Keratinocyte (primary cell): ENCODE data around the gene CD4. TPM values are rescaled to one million over a fixed set of nuclear protein-coding genes. Genes with fewer than 3 reads are reported as not detected.

Source experiments
- DNase-seq: peaks from one replicate; pipeline ENCODE4 v3.0.0-alpha.2; 2011; ENCODE audit warnings: low read depth, missing footprints, low spot score
- FAIRE-seq: peaks from 2 replicates; lab custom pipeline; 2011; peaks lifted over from hg19 to GRCh38; lab: Jason Lieb, UNC
- H2AFZ ChIP-seq: 2 replicates; pipeline ENCODE4 v1.6.0; 2012; ENCODE audit warnings: low read length, control low read depth, inconsistent platforms; ENCODE audit not compliant: control insufficient read depth
- H3K27ac ChIP-seq: 2 replicates; pipeline ENCODE4 v1.5.1; 2011; ENCODE audit warnings: low read length; ENCODE audit not compliant: control insufficient read depth, insufficient read depth
- H3K27me3 ChIP-seq: 3 replicates; pipeline ENCODE4 v1.6.0; 2011; ENCODE audit warnings: low read length; ENCODE audit not compliant: control insufficient read depth, insufficient read depth; ENCODE audit errors: extremely low read depth
- H3K36me3 ChIP-seq, 2 experiments: 2 replicates in 1 of 2; 3 replicates in 1 of 2; pipeline ENCODE4 v1.5.1; 2011; ENCODE audit warnings: low read length in 2 of 2, mild to moderate bottlenecking in 1 of 2; ENCODE audit not compliant: control insufficient read depth in 2 of 2, insufficient read depth in 2 of 2; ENCODE audit errors: extremely low read depth in 1 of 2
- H3K4me1 ChIP-seq: 3 replicates; pipeline ENCODE4 v1.5.1; 2011; ENCODE audit warnings: low read length; ENCODE audit not compliant: control insufficient read depth, insufficient read depth; ENCODE audit errors: extremely low read depth
- H3K4me2 ChIP-seq: 3 replicates; pipeline ENCODE4 v1.6.0; 2011; ENCODE audit warnings: low read depth, low read length; ENCODE audit not compliant: control insufficient read depth, insufficient read depth; ENCODE audit errors: extremely low read depth
- H3K4me3 ChIP-seq, 3 experiments: fragments of 200-600 bp in 1 of 3; sonication (generic) in 1 of 3; 2 replicates in 2 of 3; 3 replicates in 1 of 3; pipeline ENCODE4 v1.5.1; 2011 to 2016; ENCODE audit warnings: low read length in 3 of 3, mild to moderate bottlenecking in 3 of 3, control low read depth in 2 of 3, inconsistent platforms in 1 of 3, low read depth in 1 of 3, mixed read lengths in 1 of 3, mixed run types in 1 of 3, moderate library complexity in 1 of 3; ENCODE audit not compliant: control insufficient read depth in 2 of 3, insufficient read depth in 2 of 3; ENCODE audit errors: extremely low read depth in 1 of 3
- H3K79me2 ChIP-seq: 2 replicates; pipeline ENCODE4 v1.6.0; 2012; ENCODE audit warnings: low read length; ENCODE audit not compliant: control insufficient read depth, insufficient read depth
- H3K9ac ChIP-seq: 3 replicates; pipeline ENCODE4 v1.6.0; 2011; ENCODE audit warnings: low read length; ENCODE audit not compliant: control insufficient read depth, insufficient read depth; ENCODE audit errors: extremely low read depth
- H3K9me1 ChIP-seq: 3 replicates; pipeline ENCODE4 v1.6.0; 2011; ENCODE audit warnings: low read length; ENCODE audit not compliant: control insufficient read depth, insufficient read depth; ENCODE audit errors: extremely low read depth
- H3K9me3 ChIP-seq: 2 replicates; pipeline ENCODE4 v1.5.1; 2012; ENCODE audit warnings: low read depth, low read length; ENCODE audit not compliant: control insufficient read depth
- H4K20me1 ChIP-seq: 3 replicates; pipeline ENCODE4 v1.6.0; 2011; ENCODE audit warnings: low read length; ENCODE audit not compliant: control insufficient read depth, insufficient read depth; ENCODE audit errors: extremely low read depth
- EZH2 ChIP-seq: IDR thresholded peaks from one replicate; pipeline ENCODE4 v1.6.1; 2012; ENCODE audit warnings: inconsistent platforms, mild to moderate bottlenecking, low read length, moderate library complexity
- dilution Hi-C: fragments of 300-500 bp; cut with MboI; formaldehyde crosslinking; loops from one replicate; pipeline ENCODE4 v1.7.0; 2020; ENCODE audit warnings: low sequenced_read_pairs; ENCODE audit not compliant: extremely low pct_ligation_motif_present
- polyA plus RNA-seq, 5 experiments: library from polyadenylated mRNA; depleted of rRNA in 3 of 5; stranded (reverse) in 3 of 5; stranded (forward) in 1 of 5; unstranded in 1 of 5; fragments of >200 nt; gene quantifications; 1 replicate in 1 of 5; 2 replicates in 3 of 5; 3 replicates in 1 of 5; pipeline versions ENCODE4 v1.2.1 to v1.2.3, GENCODE V29; 2011 to 2012; ENCODE audit warnings: missing spikeins in 2 of 5, low read depth in 1 of 5, low replicate concordance in 1 of 5
- TF ChIP-seq, protein P1 (sequence below), 3 experiments: IDR thresholded peaks in 1 of 3; conservative IDR thresholded peaks in 1 of 3; optimal IDR thresholded peaks in 1 of 3; 2 replicates in 2 of 3; 3 replicates in 1 of 3; pipeline versions ENCODE3 to v1.5.1; 2011; ENCODE audit warnings: low read length in 3 of 3, mild to moderate bottlenecking in 3 of 3, moderate library complexity in 2 of 3, control low read depth in 1 of 3, inconsistent platforms in 1 of 3; ENCODE audit not compliant: insufficient read depth in 2 of 3; ENCODE audit errors: extremely low read depth in 1 of 3

CD4 gene
- polyA plus RNA-seq, 1 donor (not counting 4 experiments of a cell fraction or from before 2014, with no cell fraction given): 0.01 TPM

DNA sequence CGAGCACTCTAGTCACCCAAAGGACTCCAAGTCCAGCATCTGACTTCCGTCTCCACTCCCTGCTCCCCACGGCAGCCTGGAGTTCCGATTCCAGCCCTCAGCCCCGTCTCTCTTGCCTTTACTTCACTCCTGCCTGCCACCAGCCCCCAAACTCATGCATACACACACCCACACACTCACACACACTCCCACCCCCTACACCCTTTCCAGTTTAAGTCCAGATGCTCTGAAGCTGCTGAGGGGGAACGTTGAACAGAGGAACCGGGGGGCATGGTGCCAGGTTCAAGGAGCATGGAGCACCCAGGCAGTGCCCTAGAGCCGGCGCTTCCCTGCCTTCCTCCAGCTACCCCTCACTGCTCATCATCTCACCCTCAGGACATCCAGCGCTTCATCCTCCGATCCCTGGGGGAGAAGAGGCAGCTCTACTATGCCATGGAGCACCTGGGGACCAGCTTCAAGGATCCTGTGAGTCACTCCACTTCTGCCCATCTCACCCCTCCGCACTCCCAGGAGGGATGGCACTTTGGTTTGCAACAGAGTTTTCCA is 42.2 kb downstream of the CD4 start:
- Histone ChIP-seq H2AFZ (no peak overlapping the region), H3K79me2 (no peaks in the 10 kb centered on the region), H3K9me1 (no peaks in the 10 kb centered on the region), H3K9ac (no peak overlapping the region), H3K36me3 (no peaks in the 10 kb centered on the region), H3K27ac (no peak overlapping the region), H3K27me3 (peaks cover 27% of the 10 kb centered on the region), H4K20me1 (no peaks in the 10 kb centered on the region), H3K4me3 (no peak overlapping the region), H3K9me3 (no peaks in the 10 kb centered on the region), H3K4me2 (no peak overlapping the region), H3K4me1 (peaks cover 5% of the 10 kb centered on the region)
- dilution Hi-C loops: no loop called here
- no peak for TF ChIP-seq EZH2
- TF ChIP-seq, protein P1, sequence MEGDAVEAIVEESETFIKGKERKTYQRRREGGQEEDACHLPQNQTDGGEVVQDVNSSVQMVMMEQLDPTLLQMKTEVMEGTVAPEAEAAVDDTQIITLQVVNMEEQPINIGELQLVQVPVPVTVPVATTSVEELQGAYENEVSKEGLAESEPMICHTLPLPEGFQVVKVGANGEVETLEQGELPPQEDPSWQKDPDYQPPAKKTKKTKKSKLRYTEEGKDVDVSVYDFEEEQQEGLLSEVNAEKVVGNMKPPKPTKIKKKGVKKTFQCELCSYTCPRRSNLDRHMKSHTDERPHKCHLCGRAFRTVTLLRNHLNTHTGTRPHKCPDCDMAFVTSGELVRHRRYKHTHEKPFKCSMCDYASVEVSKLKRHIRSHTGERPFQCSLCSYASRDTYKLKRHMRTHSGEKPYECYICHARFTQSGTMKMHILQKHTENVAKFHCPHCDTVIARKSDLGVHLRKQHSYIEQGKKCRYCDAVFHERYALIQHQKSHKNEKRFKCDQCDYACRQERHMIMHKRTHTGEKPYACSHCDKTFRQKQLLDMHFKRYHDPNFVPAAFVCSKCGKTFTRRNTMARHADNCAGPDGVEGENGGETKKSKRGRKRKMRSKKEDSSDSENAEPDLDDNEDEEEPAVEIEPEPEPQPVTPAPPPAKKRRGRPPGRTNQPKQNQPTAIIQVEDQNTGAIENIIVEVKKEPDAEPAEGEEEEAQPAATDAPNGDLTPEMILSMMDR (optimal IDR thresholded peaks at IDR 0.05 in 1 of 3, IDR thresholded peaks at IDR 0.05 in 1 of 3, conservative IDR thresholded peaks at IDR 0.05 in 1 of 3; ENCODE audit: extremely low read depth in 1 of 3, insufficient read depth in 2 of 3, low read length in 3 of 3): no peak
- FAIRE-seq (no peak), DNase-seq (no peak)

GRCh38 chr12:6832125-6832524 is 42.8 kb downstream of the CD4 start:
- Histone ChIP-seq H3K36me3 (no peaks in the 10 kb centered on the region), H3K4me2 (no peak overlapping the region), H3K4me1 (peaks cover 5% of the 10 kb centered on the region), H2AFZ (no peak overlapping the region), H3K27ac (no peak overlapping the region), H3K79me2 (no peaks in the 10 kb centered on the region), H3K9me1 (no peaks in the 10 kb centered on the region), H3K27me3 (peaks cover 27% of the 10 kb centered on the region), H3K4me3 (no peak overlapping the region), H3K9me3 (no peaks in the 10 kb centered on the region), H3K9ac (no peak overlapping the region), H4K20me1 (no peaks in the 10 kb centered on the region)
- dilution Hi-C loops: no loop called here
- DNase-seq: no peak
- no peak for FAIRE-seq
- TF ChIP-seq, protein P1 (optimal IDR thresholded peaks at IDR 0.05 in 1 of 3, IDR thresholded peaks at IDR 0.05 in 1 of 3, conservative IDR thresholded peaks at IDR 0.05 in 1 of 3; ENCODE audit: extremely low read depth in 1 of 3, insufficient read depth in 2 of 3, low read length in 3 of 3): no peak
- TF ChIP-seq EZH2: no peak
